Trophoblast cell (in vitro differentiated cells and primary cell): ENCODE data around the gene ID3.
A peak's percentile ranks its signal among the peaks of the same experiment; 100 is the strongest.

Experiments
- DNase-seq, 2 donors: peaks; one replicate each; pipeline ENCODE4 v3.0.0-alpha.2; 2016
- H2AFZ ChIP-seq: 2 replicates; pipeline ENCODE4 v1.6.1; 2013; ENCODE audit warnings: low read length, moderate library complexity, mild to moderate bottlenecking; ENCODE audit not compliant: insufficient read depth, poor library complexity
- H2AK5ac ChIP-seq: 2 replicates; pipeline ENCODE4 v1.6.1; 2013; ENCODE audit warnings: mild to moderate bottlenecking, low read length
- H2BK120ac ChIP-seq: 2 replicates; pipeline ENCODE4 v1.6.1; 2013; ENCODE audit warnings: low read length, mild to moderate bottlenecking, moderate library complexity; ENCODE audit not compliant: insufficient read depth, poor library complexity
- H2BK12ac ChIP-seq: 2 replicates; pipeline ENCODE4 v1.6.1; 2013; ENCODE audit warnings: mild to moderate bottlenecking, low read length, moderate library complexity
- H2BK5ac ChIP-seq: 2 replicates; pipeline ENCODE4 v1.6.1; 2013; ENCODE audit warnings: low read length, low read depth, moderate library complexity, mild to moderate bottlenecking; ENCODE audit not compliant: poor library complexity
- H3K14ac ChIP-seq: 2 replicates; pipeline ENCODE4 v1.6.1; 2013; ENCODE audit warnings: mild to moderate bottlenecking, low read length
- H3K18ac ChIP-seq: 2 replicates; pipeline ENCODE4 v1.6.1; 2013; ENCODE audit warnings: mild to moderate bottlenecking, low read length
- H3K23ac ChIP-seq: 2 replicates; pipeline ENCODE4 v1.6.1; 2013; ENCODE audit warnings: low read length
- H3K27ac ChIP-seq: 2 replicates; pipeline ENCODE4 v1.5.1; 2013; ENCODE audit warnings: low read depth, mild to moderate bottlenecking, inconsistent platforms, low read length, moderate library complexity
- H3K27me3 ChIP-seq: 2 replicates; pipeline ENCODE4 v1.6.1; 2013; ENCODE audit warnings: inconsistent platforms, mild to moderate bottlenecking, low read length, moderate library complexity; ENCODE audit not compliant: insufficient read depth
- H3K36me3 ChIP-seq, 2 experiments: 1 replicate in 1 of 2; 2 replicates in 1 of 2; pipeline ENCODE4 v1.6.1; 2013; ENCODE audit warnings: low read length in 2 of 2, mild to moderate bottlenecking in 2 of 2, moderate library complexity in 1 of 2; ENCODE audit not compliant: insufficient read depth in 2 of 2, control insufficient read depth in 1 of 2
- H3K4ac ChIP-seq: 2 replicates; pipeline ENCODE4 v1.6.1; 2013; ENCODE audit warnings: low read depth, mild to moderate bottlenecking, low read length, moderate library complexity
- H3K4me1 ChIP-seq, 2 experiments: 1 replicate in 1 of 2; 2 replicates in 1 of 2; pipeline ENCODE4 v1.6.1; 2013; ENCODE audit warnings: low read length in 2 of 2, mild to moderate bottlenecking in 2 of 2, moderate library complexity in 1 of 2; ENCODE audit not compliant: insufficient read depth in 2 of 2, control insufficient read depth in 1 of 2
- H3K4me2 ChIP-seq: 2 replicates; pipeline ENCODE4 v1.6.1; 2013; ENCODE audit warnings: inconsistent platforms, mild to moderate bottlenecking, low read length, moderate library complexity
- H3K4me3 ChIP-seq: 2 replicates; pipeline ENCODE4 v1.5.1; 2013; ENCODE audit warnings: mild to moderate bottlenecking, low read depth, low read length, inconsistent platforms
- H3K79me1 ChIP-seq: one replicate; pipeline ENCODE4 v1.6.1; 2013; ENCODE audit warnings: low read length
- H3K79me2 ChIP-seq: 2 replicates; pipeline ENCODE4 v1.6.1; 2013; ENCODE audit warnings: low read length, mild to moderate bottlenecking; ENCODE audit not compliant: control insufficient read depth, insufficient read depth, poor library complexity
- H3K9ac ChIP-seq: 2 replicates; pipeline ENCODE4 v1.6.1; 2013; ENCODE audit warnings: mild to moderate bottlenecking, low read length
- H3K9me3 ChIP-seq: 2 replicates; pipeline ENCODE4 v1.6.1; 2013; ENCODE audit warnings: low read depth, mild to moderate bottlenecking, control low read depth, inconsistent platforms, low read length; ENCODE audit not compliant: insufficient read depth
- H4K12ac ChIP-seq: 2 replicates; pipeline ENCODE4 v1.6.1; 2013; ENCODE audit warnings: low read depth, mild to moderate bottlenecking, low read length, moderate library complexity
- H4K8ac ChIP-seq: 2 replicates; pipeline ENCODE4 v1.6.1; 2013; ENCODE audit warnings: low read depth, mild to moderate bottlenecking, low read length, moderate library complexity
- H4K91ac ChIP-seq: one replicate; pipeline ENCODE4 v1.6.1; 2013; ENCODE audit warnings: low read depth, mild to moderate bottlenecking, low read length, moderate library complexity
- WGBS: extraction: QIAGEN DNeasy Blood & Tissue Kit; methylation state at CpG from one replicate; pipeline ENCODE4 v1.1.7; 2013; ENCODE audit warnings: missing lambda C conversion rate; ENCODE audit not compliant: insufficient read length, insufficient coverage; ENCODE audit errors: extremely low coverage; 5-methylcytosine and 5-hydroxymethylcytosine counted together

ID3 gene

GRCh38 chr1:23568608-23569383, 9.5 kb upstream of the ID3 start:
- H3K9me3 ChIP-seq, result no peaks in the 10 kb centered on the region
- H3K79me2 ChIP-seq, result peaks cover 10% of the 10 kb centered on the region
- DNase-seq, result peak in 1 of 2 donors; percentile 42
- peak overlapping the region; percentile 72 for H4K8ac ChIP-seq
- peak overlapping the region; percentile 50 for H3K4me3 ChIP-seq
- H3K4ac ChIP-seq, result peak overlapping the region; percentile 18
- H3K36me3 ChIP-seq, result no peaks in the 10 kb centered on the region
- peak overlapping the region; percentile 81 for H3K14ac ChIP-seq
- H3K23ac ChIP-seq, result no peak overlapping the region
- H3K27ac ChIP-seq, result peak overlapping the region; percentile 52
- H2AK5ac ChIP-seq, result peak overlapping the region; percentile 86
- peaks cover 20% of the 10 kb centered on the region in 2 experiments for H3K4me1 ChIP-seq
- H3K18ac ChIP-seq, result peak overlapping the region; percentile 94
- no peaks in the 10 kb centered on the region for H3K27me3 ChIP-seq
- H4K91ac ChIP-seq, result peak overlapping the region; percentile 78
- H2AFZ ChIP-seq, result peak overlapping the region; percentile 9
- H2BK5ac ChIP-seq, result peak overlapping the region; percentile 93
- H4K12ac ChIP-seq, result peak overlapping the region; percentile 82
- H2BK12ac ChIP-seq, result peak overlapping the region; percentile 97
- H3K79me1 ChIP-seq, result peaks cover 28% of the 10 kb centered on the region
- no peak overlapping the region for H3K9ac ChIP-seq
- WGBS, result 97% methylated on average over 3 of the region's 16 CpGs
- peak overlapping the region; percentile 74 for H2BK120ac ChIP-seq
- peak overlapping the region; percentile 68 for H3K4me2 ChIP-seq

GRCh38 chr1:23567996-23568607, 8.8 kb upstream of the ID3 start:
- peak overlapping the region; percentile 81 for H3K14ac ChIP-seq
- no CpG with 5 or more reads among the region's 66 CpGs for WGBS
- peaks cover 32% of the 10 kb centered on the region for H3K79me1 ChIP-seq
- H4K12ac ChIP-seq, result peak overlapping the region; percentile 82
- peak overlapping the region; percentile 68 for H3K4me2 ChIP-seq
- peak overlapping the region; percentile 99 for H2BK12ac ChIP-seq
- H2BK5ac ChIP-seq, result peak overlapping the region; percentile 93
- H3K23ac ChIP-seq, result no peak overlapping the region
- peak in 1 of 2 donors; percentile 31 for DNase-seq
- peak overlapping the region; percentile 98 for H3K18ac ChIP-seq
- H2AFZ ChIP-seq, result peak overlapping the region; percentile 83
- no peaks in the 10 kb centered on the region for H3K36me3 ChIP-seq
- peak overlapping the region; percentile 78 for H4K91ac ChIP-seq
- peaks cover 23 to 24% of the 10 kb centered on the region in 2 experiments for H3K4me1 ChIP-seq
- peak overlapping the region; percentile 59 for H3K9ac ChIP-seq
- peak overlapping the region; percentile 50 for H3K4me3 ChIP-seq
- H2AK5ac ChIP-seq, result peak overlapping the region; percentile 96
- H3K27ac ChIP-seq, result peak overlapping the region; percentile 52
- peak overlapping the region; percentile 72 for H4K8ac ChIP-seq
- H3K27me3 ChIP-seq, result no peaks in the 10 kb centered on the region
- peak overlapping the region; percentile 37 for H3K4ac ChIP-seq
- H3K9me3 ChIP-seq, result no peaks in the 10 kb centered on the region
- peak overlapping the region; percentile 74 for H2BK120ac ChIP-seq
- peaks cover 10% of the 10 kb centered on the region for H3K79me2 ChIP-seq

GRCh38 chr1:23567629-23567995, 8.3 kb upstream of the ID3 start:
- peak in 1 of 2 donors; percentile 52 for DNase-seq
- peaks cover 35% of the 10 kb centered on the region for H3K79me1 ChIP-seq

GRCh38 chr1:23566304-23566703, 7.0 kb upstream of the ID3 start:
- Histone ChIP-seq H3K79me1 (peaks cover 41% of the 10 kb centered on the region), H4K8ac (no peak overlapping the region), H2BK5ac (no peak overlapping the region), H3K23ac (no peak overlapping the region), H3K9me3 (no peaks in the 10 kb centered on the region), H3K79me2 (peaks cover 10% of the 10 kb centered on the region), H3K4me3 (no peak overlapping the region), H3K27ac (no peak overlapping the region), H2AK5ac (peak overlapping the region; percentile 21), H3K27me3 (no peaks in the 10 kb centered on the region), H3K36me3 (no peaks in the 10 kb centered on the region), H3K4me1 (peaks cover 28 to 29% of the 10 kb centered on the region in 2 experiments), H2BK12ac (peak overlapping the region; percentile 90), H2AFZ (no peak overlapping the region), H3K4ac (no peak overlapping the region), H3K9ac (no peak overlapping the region), H2BK120ac (no peak overlapping the region), H4K12ac (no peak overlapping the region), H3K18ac (peak overlapping the region; percentile 58), H3K14ac (peak overlapping the region; percentile 41), H3K4me2 (no peak overlapping the region), H4K91ac (peak overlapping the region; percentile 85)
- WGBS, result no CpG with 5 or more reads among the region's 6 CpGs
- no peak for DNase-seq

More at GRCh38 chr1:23567629-23567995, 8.3 kb upstream of the ID3 start:
- H4K12ac ChIP-seq, result peak overlapping the region; percentile 61
- peak overlapping the region; percentile 99 for H2BK12ac ChIP-seq
- no peak overlapping the region for H3K4me3 ChIP-seq
- H3K23ac ChIP-seq, result no peak overlapping the region
- no peak overlapping the region for H3K27ac ChIP-seq
- H3K27me3 ChIP-seq, result no peaks in the 10 kb centered on the region
- peak overlapping the region; percentile 74 for H2BK120ac ChIP-seq
- H4K8ac ChIP-seq, result peak overlapping the region; percentile 72
- peaks cover 10% of the 10 kb centered on the region for H3K79me2 ChIP-seq
- no CpG with 5 or more reads among the region's 15 CpGs for WGBS
- no peak overlapping the region for H3K9ac ChIP-seq
- H3K9me3 ChIP-seq, result no peaks in the 10 kb centered on the region
- H3K4ac ChIP-seq, result peak overlapping the region; percentile 37
- H2AFZ ChIP-seq, result peak overlapping the region; percentile 83
- peak overlapping the region; percentile 96 for H2AK5ac ChIP-seq
- peak overlapping the region; percentile 68 for H3K4me2 ChIP-seq
- H4K91ac ChIP-seq, result peak overlapping the region; percentile 78
- no peaks in the 10 kb centered on the region for H3K36me3 ChIP-seq
- peak overlapping the region; percentile 47 for H3K14ac ChIP-seq
- H3K4me1 ChIP-seq, result peaks cover 25 to 26% of the 10 kb centered on the region in 2 experiments
- H2BK5ac ChIP-seq, result peak overlapping the region; percentile 93
- H3K18ac ChIP-seq, result peak overlapping the region; percentile 98
